HCT116 (cell line): Measurements from ENCODE around the gene PRKCA. TPM values are rescaled to one million over a fixed set of nuclear protein-coding genes. Genes with fewer than 3 reads are reported as not detected.

Experiments used
- ATAC-seq: fragments of 200-7000 bp; cut with Tn5 transposase; 2 replicates; pipeline ENCODE4 v1.9.1; 2020; ENCODE audit warnings: mild to moderate bottlenecking, moderate library complexity
- BruUV-seq: library from RNA; stranded (reverse); fragments of 400-500 nt; replicated peaks from 2 replicates; lab custom pipeline; 2021; lab: Mats Ljungman, UMichigan
- CTCF ChIA-PET: fragments of 300-600 bp; sonication (Branson Sonifier 250); formaldehyde crosslinking; loops from one replicate; lab custom pipeline; 2021; ENCODE audit warnings: antibody characterized with exemption; lab: Charles Lee
- POLR2A ChIA-PET: fragments of 300-600, 350-600 bp; sonication (Branson Sonifier 250); formaldehyde crosslinking; loops from one replicate; lab custom pipeline; 2021; ENCODE audit warnings: antibody characterized with exemption; lab: Charles Lee
- RAD21 ChIA-PET, 2 experiments: fragments of 300-600 bp; sonication (Branson Sonifier 250); formaldehyde crosslinking; loops; one replicate each; lab custom pipeline; 2023; ENCODE audit warnings: low total read pairs in 2 of 2; ENCODE audit not compliant: uncharacterized antibody in 2 of 2, unreplicated experiment in 2 of 2, low non-redundant PET in 1 of 2; lab: Charles Lee
- DNase-seq: peaks from one replicate; pipeline ENCODE4 v3.0.0-alpha.2; 2010; ENCODE audit warnings: low read depth, low spot score
- H2AFZ ChIP-seq: fragments of 200-600 bp; shearing (Covaris generic), sonication (generic); 2 replicates; pipeline ENCODE4 v1.6.1; 2017; ENCODE audit warnings: low read depth, mixed run types, mixed read lengths, antibody characterized with exemption, low read length; ENCODE audit not compliant: poor library complexity, severe bottlenecking
- H3K27ac ChIP-seq: 2 replicates; pipeline ENCODE4 v1.5.1; 2012; ENCODE audit warnings: low read depth, low read length
- H3K27me3 ChIP-seq: fragments of 200-600 bp; sonication (generic); 2 replicates; pipeline ENCODE4 v1.6.1; 2016; ENCODE audit warnings: mixed run types, low read length, mixed read lengths; ENCODE audit not compliant: insufficient read depth
- H3K36me3 ChIP-seq, 2 experiments: fragments of 200-500 bp in 1 of 2; fragments of 200-600 bp in 1 of 2; sonication (Bioruptor generic) in 1 of 2; sonication (generic) in 1 of 2; 2 replicates each; pipeline versions ENCODE4 v1.5.1 to v1.6.1; 2014 to 2016; ENCODE audit warnings: low read length in 2 of 2, inconsistent platforms in 1 of 2, mixed read lengths in 1 of 2, mixed run types in 1 of 2; ENCODE audit not compliant: insufficient read depth in 2 of 2, control insufficient read depth in 1 of 2
- H3K4me1 ChIP-seq, 2 experiments: fragments of 200-600 bp in 1 of 2; sonication (generic) in 1 of 2; 2 replicates each; pipeline versions ENCODE4 v1.5.1 to v1.6.1; 2012 to 2017; ENCODE audit warnings: low read length in 2 of 2, inconsistent platforms in 1 of 2, mild to moderate bottlenecking in 1 of 2, mixed read lengths in 1 of 2, mixed run types in 1 of 2, moderate library complexity in 1 of 2; ENCODE audit not compliant: insufficient read depth in 2 of 2, control insufficient read depth in 1 of 2
- H3K4me2 ChIP-seq: fragments of 200-600 bp; sonication (generic); 2 replicates; pipeline ENCODE4 v1.6.1; 2017; ENCODE audit warnings: mixed run types, low read length, mixed read lengths
- H3K4me3 ChIP-seq, 2 experiments: fragments of 200-600 bp in 1 of 2; sonication (generic) in 1 of 2; replicated peaks in 1 of 2; 2 replicates each; pipeline ENCODE4 v1.5.1; 2011 to 2016; ENCODE audit warnings: low read length in 2 of 2, control low read depth in 1 of 2, low read depth in 1 of 2, mild to moderate bottlenecking in 1 of 2, mixed read lengths in 1 of 2, mixed run types in 1 of 2
- H3K79me2 ChIP-seq: fragments of 200-600 bp; sonication (generic); 2 replicates; pipeline ENCODE4 v1.6.1; 2017; ENCODE audit warnings: mild to moderate bottlenecking, mixed run types, low read length, moderate library complexity, mixed read lengths; ENCODE audit not compliant: insufficient read depth
- H3K9ac ChIP-seq: fragments of 200-600 bp; sonication (generic); 2 replicates; pipeline ENCODE4 v1.6.1; 2016; ENCODE audit warnings: low read length, mixed read lengths
- H3K9me2 ChIP-seq: fragments of 200-600 bp; sonication (generic), shearing (Covaris generic); 2 replicates; pipeline ENCODE4 v1.6.1; 2017; ENCODE audit warnings: mixed run types, mild to moderate bottlenecking, moderate library complexity; ENCODE audit not compliant: insufficient read depth
- H3K9me3 ChIP-seq, 2 experiments: fragments of 200-500 bp in 1 of 2; fragments of 200-600 bp in 1 of 2; sonication (Bioruptor generic) in 1 of 2; sonication (generic) in 1 of 2; 2 replicates each; pipeline ENCODE4 v1.6.1; 2014 to 2017; ENCODE audit warnings: low read length in 2 of 2, mixed read lengths in 2 of 2, inconsistent platforms in 1 of 2, low read depth in 1 of 2, mild to moderate bottlenecking in 1 of 2, mixed run types in 1 of 2, moderate library complexity in 1 of 2; ENCODE audit not compliant: control insufficient read depth in 1 of 2, insufficient read depth in 1 of 2
- H4K20me1 ChIP-seq: fragments of 200-600 bp; sonication (generic), shearing (Covaris generic); 2 replicates; pipeline ENCODE4 v1.6.1; 2017; ENCODE audit warnings: mixed run types, mild to moderate bottlenecking, moderate library complexity; ENCODE audit not compliant: insufficient read depth
- CBX3 ChIP-seq: IDR thresholded peaks from 2 replicates; pipeline ENCODE4 v1.6.1; 2012; ENCODE audit warnings: low read depth
- CEBPB ChIP-seq: IDR thresholded peaks from 2 replicates; pipeline ENCODE4 v1.6.1; 2012; ENCODE audit warnings: low read depth
- ELF1 ChIP-seq: IDR thresholded peaks from 2 replicates; pipeline ENCODE4 v1.6.1; 2012; ENCODE audit warnings: low read depth, borderline replicate concordance
- POLR2AphosphoS5 ChIP-seq: IDR thresholded peaks from 2 replicates; pipeline ENCODE4 v1.6.1; 2011; ENCODE audit warnings: mild to moderate bottlenecking, low read depth, low read length, moderate library complexity
- RAD21 ChIP-seq: IDR thresholded peaks from 2 replicates; pipeline ENCODE4 v1.6.1; 2012; ENCODE audit warnings: low read depth, mild to moderate bottlenecking
- SIN3A ChIP-seq: IDR thresholded peaks from 2 replicates; pipeline ENCODE4 v1.6.1; 2012; ENCODE audit warnings: low read depth
- SP1 ChIP-seq: IDR thresholded peaks from 2 replicates; pipeline ENCODE4 v1.6.1; 2012; ENCODE audit warnings: low read depth
- SRF ChIP-seq: IDR thresholded peaks from 2 replicates; pipeline ENCODE4 v1.6.1; 2012; ENCODE audit warnings: low read depth
- TCF7L2 ChIP-seq: IDR thresholded peaks from 2 replicates; pipeline ENCODE4 v1.7.0; 2011; ENCODE audit warnings: borderline replicate concordance, inconsistent platforms; ENCODE audit not compliant: insufficient read depth, insufficient read length; ENCODE audit errors: extremely low read depth
- ZNF274 ChIP-seq: fragments of 200-500 bp; sonication (Bioruptor generic); IDR thresholded peaks from 2 replicates; pipeline ENCODE4 v1.6.1; 2014; ENCODE audit warnings: mild to moderate bottlenecking, low read depth, low read length, inconsistent platforms
- intact Hi-C: fragments of 100-400 bp; cut with micrococcal nuclease; formaldehyde crosslinking; loops from 2 replicates; pipeline ENCODE4 v1.10.0; 2022
- total RNA-seq: library from RNA; stranded (reverse); gene quantifications from one replicate; pipeline ENCODE4 v1.2.1, GENCODE V29; 2021; ENCODE audit not compliant: unreplicated experiment
- TF ChIP-seq, protein P1 (sequence below): IDR thresholded peaks from 2 replicates; pipeline ENCODE4 v1.6.1; 2011; ENCODE audit warnings: mild to moderate bottlenecking, low read length, moderate library complexity; ENCODE audit not compliant: insufficient replicate concordance; ENCODE audit errors: extremely low read depth
- TF ChIP-seq, protein P2 (sequence below): IDR thresholded peaks from 2 replicates; pipeline ENCODE4 v1.6.1; 2012
- TF ChIP-seq, protein P3 (sequence below): IDR thresholded peaks from 2 replicates; pipeline ENCODE4 v1.6.1; 2012; ENCODE audit warnings: low read depth

PRKCA gene
- total RNA-seq, 1 experiment from 2014 or later, result 18.8 TPM

DNA sequence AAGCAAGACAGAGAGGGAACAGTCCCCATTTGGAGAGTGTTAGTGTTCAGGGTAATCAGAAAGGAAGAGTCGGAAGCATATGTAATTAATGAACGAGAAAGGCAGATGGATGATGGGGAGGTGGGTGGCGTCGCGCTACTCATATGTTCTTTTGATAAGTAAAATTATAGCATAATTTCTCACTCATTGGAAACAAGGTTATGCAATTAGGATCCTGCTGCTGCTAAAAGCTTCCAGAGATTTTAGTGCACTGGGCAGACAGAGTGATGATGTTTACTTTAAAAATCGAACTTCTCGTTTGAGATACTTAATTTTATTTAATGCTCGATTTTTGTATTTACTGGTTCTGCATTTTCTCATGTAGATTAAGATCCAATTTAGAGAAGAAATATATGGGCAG, 96.2 kb downstream of the PRKCA start (continued):
- TF ChIP-seq, protein P1, sequence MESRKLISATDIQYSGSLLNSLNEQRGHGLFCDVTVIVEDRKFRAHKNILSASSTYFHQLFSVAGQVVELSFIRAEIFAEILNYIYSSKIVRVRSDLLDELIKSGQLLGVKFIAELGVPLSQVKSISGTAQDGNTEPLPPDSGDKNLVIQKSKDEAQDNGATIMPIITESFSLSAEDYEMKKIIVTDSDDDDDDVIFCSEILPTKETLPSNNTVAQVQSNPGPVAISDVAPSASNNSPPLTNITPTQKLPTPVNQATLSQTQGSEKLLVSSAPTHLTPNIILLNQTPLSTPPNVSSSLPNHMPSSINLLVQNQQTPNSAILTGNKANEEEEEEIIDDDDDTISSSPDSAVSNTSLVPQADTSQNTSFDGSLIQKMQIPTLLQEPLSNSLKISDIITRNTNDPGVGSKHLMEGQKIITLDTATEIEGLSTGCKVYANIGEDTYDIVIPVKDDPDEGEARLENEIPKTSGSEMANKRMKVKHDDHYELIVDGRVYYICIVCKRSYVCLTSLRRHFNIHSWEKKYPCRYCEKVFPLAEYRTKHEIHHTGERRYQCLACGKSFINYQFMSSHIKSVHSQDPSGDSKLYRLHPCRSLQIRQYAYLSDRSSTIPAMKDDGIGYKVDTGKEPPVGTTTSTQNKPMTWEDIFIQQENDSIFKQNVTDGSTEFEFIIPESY, result no peak
- TF ChIP-seq SIN3A, result no peak
- no peak for TF ChIP-seq POLR2AphosphoS5
- TF ChIP-seq TCF7L2, result no peak

DNA sequence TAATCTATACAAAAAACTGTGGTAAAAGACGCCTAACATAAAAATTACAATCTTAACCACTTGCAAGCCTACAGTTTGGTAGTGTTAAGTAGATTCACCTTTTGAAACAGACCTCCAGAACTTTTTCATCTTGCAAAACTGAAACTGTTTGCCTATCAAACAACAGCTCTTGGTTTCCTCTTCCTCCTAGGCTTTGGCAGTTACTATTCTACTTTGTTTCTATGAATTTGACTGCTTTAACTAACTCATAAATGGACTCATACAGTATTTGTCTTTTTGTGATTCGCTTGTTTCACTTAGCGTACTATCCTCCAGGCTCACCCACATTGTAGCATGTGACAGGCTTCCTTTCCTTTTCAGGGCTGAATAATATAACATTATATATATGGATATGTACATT, 97.0 kb downstream of the PRKCA start:
- Histone ChIP-seq H2AFZ (no peak overlapping the region), H3K36me3 (no peaks in the 10 kb centered on the region), H3K9me3 (0 out of 4 replicates have a peak, but pooled peaks cover 0 to 3% of the 10 kb centered on the region in 2 experiments), H3K4me3 (no peak overlapping the region), H3K79me2 (no peaks in the 10 kb centered on the region), H3K4me2 (no peak overlapping the region), H3K4me1 (no peaks in the 10 kb centered on the region), H3K27ac (no peak overlapping the region), H3K9me2 (no peaks in the 10 kb centered on the region), H3K27me3 (no peaks in the 10 kb centered on the region), H3K9ac (no peak overlapping the region), H4K20me1 (no peaks in the 10 kb centered on the region)
- RAD21 ChIA-PET, result no interaction called here
- ATAC-seq (no peak), DNase-seq (no peak)
- no peak for TF ChIP-seq RAD21
- no peak for TF ChIP-seq CBX3
- TF ChIP-seq, protein P2, sequence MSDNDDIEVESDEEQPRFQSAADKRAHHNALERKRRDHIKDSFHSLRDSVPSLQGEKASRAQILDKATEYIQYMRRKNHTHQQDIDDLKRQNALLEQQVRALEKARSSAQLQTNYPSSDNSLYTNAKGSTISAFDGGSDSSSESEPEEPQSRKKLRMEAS, result no peak
- TF ChIP-seq, protein P1, result no peak
- TF ChIP-seq CEBPB, result no peak
- TF ChIP-seq POLR2AphosphoS5, result no peak
- TF ChIP-seq SP1, result no peak
- TF ChIP-seq, protein P3, sequence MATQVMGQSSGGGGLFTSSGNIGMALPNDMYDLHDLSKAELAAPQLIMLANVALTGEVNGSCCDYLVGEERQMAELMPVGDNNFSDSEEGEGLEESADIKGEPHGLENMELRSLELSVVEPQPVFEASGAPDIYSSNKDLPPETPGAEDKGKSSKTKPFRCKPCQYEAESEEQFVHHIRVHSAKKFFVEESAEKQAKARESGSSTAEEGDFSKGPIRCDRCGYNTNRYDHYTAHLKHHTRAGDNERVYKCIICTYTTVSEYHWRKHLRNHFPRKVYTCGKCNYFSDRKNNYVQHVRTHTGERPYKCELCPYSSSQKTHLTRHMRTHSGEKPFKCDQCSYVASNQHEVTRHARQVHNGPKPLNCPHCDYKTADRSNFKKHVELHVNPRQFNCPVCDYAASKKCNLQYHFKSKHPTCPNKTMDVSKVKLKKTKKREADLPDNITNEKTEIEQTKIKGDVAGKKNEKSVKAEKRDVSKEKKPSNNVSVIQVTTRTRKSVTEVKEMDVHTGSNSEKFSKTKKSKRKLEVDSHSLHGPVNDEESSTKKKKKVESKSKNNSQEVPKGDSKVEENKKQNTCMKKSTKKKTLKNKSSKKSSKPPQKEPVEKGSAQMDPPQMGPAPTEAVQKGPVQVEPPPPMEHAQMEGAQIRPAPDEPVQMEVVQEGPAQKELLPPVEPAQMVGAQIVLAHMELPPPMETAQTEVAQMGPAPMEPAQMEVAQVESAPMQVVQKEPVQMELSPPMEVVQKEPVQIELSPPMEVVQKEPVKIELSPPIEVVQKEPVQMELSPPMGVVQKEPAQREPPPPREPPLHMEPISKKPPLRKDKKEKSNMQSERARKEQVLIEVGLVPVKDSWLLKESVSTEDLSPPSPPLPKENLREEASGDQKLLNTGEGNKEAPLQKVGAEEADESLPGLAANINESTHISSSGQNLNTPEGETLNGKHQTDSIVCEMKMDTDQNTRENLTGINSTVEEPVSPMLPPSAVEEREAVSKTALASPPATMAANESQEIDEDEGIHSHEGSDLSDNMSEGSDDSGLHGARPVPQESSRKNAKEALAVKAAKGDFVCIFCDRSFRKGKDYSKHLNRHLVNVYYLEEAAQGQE, result no peak
- no peak for TF ChIP-seq ZNF274
- no peak for TF ChIP-seq ELF1
- TF ChIP-seq SRF, result no peak
- BruUV-seq, result no TSS peak
- intact Hi-C loops, result no loop called here
- POLR2A ChIA-PET, result no interaction called here
- CTCF ChIA-PET, result no interaction called here
